ENCODE data around the gene WNT9B.

The WNT9B gene

GRCh38 chr17:46851029-46851741, at the start of gene WNT9B:
Gene WNT9B (plus strand): TSS chr17:46851583. CDS start chr17:46851639, 56 bp downstream.
- WGBS (ENCODE audit: insufficient coverage, insufficient read length): no CpG with 5 or more reads among the region's 75 CpGs
- Histone ChIP-seq H3K9me3 (ENCODE audit: control insufficient read depth, insufficient read depth, low read length) (no peaks in the 10 kb centered on the region), H3K4me3 (ENCODE audit: low read length) (peak within 1 kb of the TSS; percentile 53; the same call in 1 of the 2 replicates), H3K36me3 (ENCODE audit: control insufficient read depth, insufficient read depth, low read length) (no peaks in the 10 kb centered on the region), H3K4me1 (ENCODE audit: control insufficient read depth, insufficient read depth, low read length) (peaks cover 2% of the 10 kb centered on the region; the same call in 1 of the 2 replicates), H3K27ac (ENCODE audit: low read length) (no peak within 1 kb of the TSS), H3K27me3 (ENCODE audit: control insufficient read depth, insufficient read depth, low read length) (peaks cover 16% of the 10 kb centered on the region; the same call in 1 of the 2 replicates)
- no peak for DNase-seq (ENCODE audit: low read depth, low spot score)

GRCh38 chr17:46802800-46803199, 48.6 kb upstream of the WNT9B start:
- H3K27ac ChIP-seq (ENCODE audit: low read length): no peak overlapping the region
- H3K27me3 ChIP-seq (ENCODE audit: control insufficient read depth, insufficient read depth, low read length): no peaks in the 10 kb centered on the region
- no CpG with 5 or more reads among the region's 7 CpGs for WGBS (ENCODE audit: insufficient coverage, insufficient read length)
- no peak overlapping the region for H3K4me3 ChIP-seq (ENCODE audit: low read length)
- H3K9me3 ChIP-seq (ENCODE audit: control insufficient read depth, insufficient read depth, low read length): no peaks in the 10 kb centered on the region
- H3K4me1 ChIP-seq (ENCODE audit: control insufficient read depth, insufficient read depth, low read length): no peaks in the 10 kb centered on the region
- DNase-seq (ENCODE audit: low read depth, low spot score): no peak
- no peaks in the 10 kb centered on the region for H3K36me3 ChIP-seq (ENCODE audit: control insufficient read depth, insufficient read depth, low read length)

GRCh38 chr17:46803544-46803943, 47.8 kb upstream of the WNT9B start:
- no CpG with 5 or more reads among the region's 5 CpGs for WGBS (ENCODE audit: insufficient coverage, insufficient read length)

GRCh38 chr17:46805771-46806170, 45.6 kb upstream of the WNT9B start:
- Histone ChIP-seq H3K9me3 (ENCODE audit: control insufficient read depth, insufficient read depth, low read length) (no peaks in the 10 kb centered on the region), H3K36me3 (ENCODE audit: control insufficient read depth, insufficient read depth, low read length) (no peaks in the 10 kb centered on the region), H3K27ac (ENCODE audit: low read length) (no peak overlapping the region), H3K4me3 (ENCODE audit: low read length) (no peak overlapping the region), H3K27me3 (ENCODE audit: control insufficient read depth, insufficient read depth, low read length) (no peaks in the 10 kb centered on the region), H3K4me1 (ENCODE audit: control insufficient read depth, insufficient read depth, low read length) (peaks cover 3% of the 10 kb centered on the region)
- DNase-seq (ENCODE audit: low read depth, low spot score): no peak
- WGBS (ENCODE audit: insufficient coverage, insufficient read length): no CpG with 5 or more reads among the region's 6 CpGs

More at GRCh38 chr17:46803544-46803943, 47.8 kb upstream of the WNT9B start:
- Histone ChIP-seq H3K36me3 (ENCODE audit: control insufficient read depth, insufficient read depth, low read length) (no peaks in the 10 kb centered on the region), H3K27me3 (ENCODE audit: control insufficient read depth, insufficient read depth, low read length) (no peaks in the 10 kb centered on the region), H3K4me3 (ENCODE audit: low read length) (no peak overlapping the region), H3K27ac (ENCODE audit: low read length) (no peak overlapping the region), H3K9me3 (ENCODE audit: control insufficient read depth, insufficient read depth, low read length) (no peaks in the 10 kb centered on the region), H3K4me1 (ENCODE audit: control insufficient read depth, insufficient read depth, low read length) (no peaks in the 10 kb centered on the region)
- DNase-seq (ENCODE audit: low read depth, low spot score): no peak

- H3K27me3 ChIP-seq (ENCODE audit: control insufficient read depth, insufficient read depth, low read length): no peaks in the 10 kb centered on the region
- no peaks in the 10 kb centered on the region for H3K9me3 ChIP-seq (ENCODE audit: control insufficient read depth, insufficient read depth, low read length)
- H3K4me3 ChIP-seq (ENCODE audit: low read length): no peak overlapping the region
- DNase-seq (ENCODE audit: low read depth, low spot score): no peak
- H3K36me3 ChIP-seq (ENCODE audit: control insufficient read depth, insufficient read depth, low read length): no peaks in the 10 kb centered on the region
- peaks cover 3% of the 10 kb centered on the region for H3K4me1 ChIP-seq (ENCODE audit: control insufficient read depth, insufficient read depth, low read length)
- no peak overlapping the region for H3K27ac ChIP-seq (ENCODE audit: low read length)
- WGBS (ENCODE audit: insufficient coverage, insufficient read length): 100% methylated on average over 2 of the region's 8 CpGs
Observed at GRCh38 chr17:46809110-46809571, 42.2 kb upstream of the WNT9B start.

- H3K9me3 ChIP-seq (ENCODE audit: control insufficient read depth, insufficient read depth, low read length): no peaks in the 10 kb centered on the region
- WGBS (ENCODE audit: insufficient coverage, insufficient read length): no CpG with 5 or more reads among the region's 10 CpGs
- no peak for DNase-seq (ENCODE audit: low read depth, low spot score)
- no peak overlapping the region for H3K4me3 ChIP-seq (ENCODE audit: low read length)
- peaks cover 10% of the 10 kb centered on the region for H3K4me1 ChIP-seq (ENCODE audit: control insufficient read depth, insufficient read depth, low read length)
- H3K27me3 ChIP-seq (ENCODE audit: control insufficient read depth, insufficient read depth, low read length): no peaks in the 10 kb centered on the region
- H3K36me3 ChIP-seq (ENCODE audit: control insufficient read depth, insufficient read depth, low read length): no peaks in the 10 kb centered on the region
- no peak overlapping the region for H3K27ac ChIP-seq (ENCODE audit: low read length)
Observed at GRCh38 chr17:46810837-46811236, 40.5 kb upstream of the WNT9B start.

GRCh38 chr17:46811978-46812583, 39.3 kb upstream of the WNT9B start:
- Histone ChIP-seq H3K36me3 (ENCODE audit: control insufficient read depth, insufficient read depth, low read length) (no peaks in the 10 kb centered on the region), H3K27me3 (ENCODE audit: control insufficient read depth, insufficient read depth, low read length) (peaks cover 3% of the 10 kb centered on the region; the same call in 1 of the 2 replicates), H3K27ac (ENCODE audit: low read length) (no peak overlapping the region), H3K4me3 (ENCODE audit: low read length) (no peak overlapping the region), H3K9me3 (ENCODE audit: control insufficient read depth, insufficient read depth, low read length) (no peaks in the 10 kb centered on the region), H3K4me1 (ENCODE audit: control insufficient read depth, insufficient read depth, low read length) (peaks cover 17% of the 10 kb centered on the region)
- whole genome bisulfite sequencing (ENCODE audit: insufficient coverage, insufficient read length): no CpG with 5 or more reads among the region's 11 CpGs
- no peak for DNase-seq (ENCODE audit: low read depth, low spot score)

GRCh38 chr17:46812624-46813318, 38.6 kb upstream of the WNT9B start:
- no peak for DNase-seq (ENCODE audit: low read depth, low spot score)
- H3K36me3 ChIP-seq (ENCODE audit: control insufficient read depth, insufficient read depth, low read length): no peaks in the 10 kb centered on the region
- H3K4me1 ChIP-seq (ENCODE audit: control insufficient read depth, insufficient read depth, low read length): peaks cover 17% of the 10 kb centered on the region
- H3K4me3 ChIP-seq (ENCODE audit: low read length): no peak overlapping the region
- WGBS (ENCODE audit: insufficient coverage, insufficient read length): no CpG with 5 or more reads among the region's 6 CpGs
- no peak overlapping the region for H3K27ac ChIP-seq (ENCODE audit: low read length)
- H3K9me3 ChIP-seq (ENCODE audit: control insufficient read depth, insufficient read depth, low read length): no peaks in the 10 kb centered on the region
- peaks cover 8% of the 10 kb centered on the region; the same call in 1 of the 2 replicates for H3K27me3 ChIP-seq (ENCODE audit: control insufficient read depth, insufficient read depth, low read length)

- no peak for DNase-seq (ENCODE audit: low read depth, low spot score)
- peaks cover 17% of the 10 kb centered on the region for H3K4me1 ChIP-seq (ENCODE audit: control insufficient read depth, insufficient read depth, low read length)
- H3K27me3 ChIP-seq (ENCODE audit: control insufficient read depth, insufficient read depth, low read length): peaks cover 11% of the 10 kb centered on the region; the same call in 1 of the 2 replicates
- no peaks in the 10 kb centered on the region for H3K9me3 ChIP-seq (ENCODE audit: control insufficient read depth, insufficient read depth, low read length)
- H3K4me3 ChIP-seq (ENCODE audit: low read length): no peak overlapping the region
- no peak overlapping the region for H3K27ac ChIP-seq (ENCODE audit: low read length)
- WGBS (ENCODE audit: insufficient coverage, insufficient read length): no CpG with 5 or more reads among the region's 3 CpGs
- H3K36me3 ChIP-seq (ENCODE audit: control insufficient read depth, insufficient read depth, low read length): no peaks in the 10 kb centered on the region
Observed at GRCh38 chr17:46813920-46814319, 37.5 kb upstream of the WNT9B start.

- DNase-seq (ENCODE audit: low read depth, low spot score): no peak
- H3K27ac ChIP-seq (ENCODE audit: low read length): no peak overlapping the region
- H3K27me3 ChIP-seq (ENCODE audit: control insufficient read depth, insufficient read depth, low read length): peaks cover 11% of the 10 kb centered on the region; the same call in 1 of the 2 replicates
- peaks cover 14% of the 10 kb centered on the region for H3K4me1 ChIP-seq (ENCODE audit: control insufficient read depth, insufficient read depth, low read length)
- H3K9me3 ChIP-seq (ENCODE audit: control insufficient read depth, insufficient read depth, low read length): no peaks in the 10 kb centered on the region
- H3K36me3 ChIP-seq (ENCODE audit: control insufficient read depth, insufficient read depth, low read length): no peaks in the 10 kb centered on the region
- WGBS (ENCODE audit: insufficient coverage, insufficient read length): no CpG with 5 or more reads among the region's 7 CpGs
- H3K4me3 ChIP-seq (ENCODE audit: low read length): no peak overlapping the region
Observed at GRCh38 chr17:46814446-46814845, 36.9 kb upstream of the WNT9B start.
